PC-9 (cell line): ENCODE data around the gene TMEM82. TPM values are rescaled to one million over a fixed set of nuclear protein-coding genes. Genes with fewer than 3 reads are reported as not detected.

Experiments used
- BruUV-seq: library from RNA; stranded (reverse); fragments of 400-500 nt; replicated peaks from 2 replicates; lab custom pipeline; 2021; lab: Mats Ljungman, UMichigan
- CTCF ChIA-PET: fragments of 300-600 bp; sonication (Branson Sonifier 250); formaldehyde crosslinking; loops from one replicate; lab custom pipeline; 2022; ENCODE audit warnings: antibody characterized with exemption; lab: Charles Lee
- POLR2A ChIA-PET: fragments of 300-600 bp; sonication (Branson Sonifier 250); formaldehyde crosslinking; loops from one replicate; lab custom pipeline; 2022; ENCODE audit warnings: antibody characterized with exemption; ENCODE audit not compliant: unreplicated experiment; lab: Charles Lee
- DNase-seq, 2 experiments: peaks; one replicate each; pipeline versions ENCODE4 v3.0.0 to v3.0.0-alpha.2; 2015 to 2022; ENCODE audit warnings: mixed read lengths in 1 of 2
- H2AFZ ChIP-seq: fragments of 200-600 bp; sonication (generic); 2 replicates; pipeline ENCODE4 v1.8.1; 2017; ENCODE audit warnings: antibody characterized with exemption
- H3F3A ChIP-seq: fragments of 200-600 bp; sonication (generic); 2 replicates; pipeline ENCODE4 v1.8.1; 2017; ENCODE audit warnings: antibody characterized with exemption, mild to moderate bottlenecking, low read depth; ENCODE audit not compliant: insufficient read depth
- H3K27ac ChIP-seq: fragments of 200-600 bp; sonication (generic); 2 replicates; pipeline ENCODE4 v1.6.1; 2016; ENCODE audit warnings: mixed run types
- H3K27me3 ChIP-seq: fragments of 200-600 bp; sonication (generic); 2 replicates; pipeline ENCODE4 v1.6.1; 2016; ENCODE audit warnings: low read depth, mixed run types; ENCODE audit not compliant: insufficient read depth
- H3K36me3 ChIP-seq: fragments of 200-600 bp; sonication (generic); 2 replicates; pipeline ENCODE4 v1.6.1; 2016; ENCODE audit warnings: low read depth, mixed run types
- H3K4me1 ChIP-seq: fragments of 200-600 bp; sonication (generic); replicated peaks from 2 replicates; pipeline ENCODE4 v1.6.1; 2016; ENCODE audit warnings: mixed run types; ENCODE audit not compliant: insufficient read depth
- H3K4me2 ChIP-seq: fragments of 200-600 bp; sonication (generic); 2 replicates; pipeline ENCODE4 v1.6.1; 2017; ENCODE audit warnings: mixed run types
- H3K4me3 ChIP-seq: fragments of 200-600 bp; sonication (generic); 2 replicates; pipeline ENCODE4 v1.6.1; 2016; ENCODE audit warnings: mixed run types
- H3K79me2 ChIP-seq: fragments of 200-600 bp; sonication (generic); 2 replicates; pipeline ENCODE4 v1.6.1; 2017; ENCODE audit warnings: low read depth, mixed run types
- H3K9me2 ChIP-seq: fragments of 200-600 bp; sonication (generic); 2 replicates; pipeline ENCODE4 v1.8.1; 2017; ENCODE audit warnings: mild to moderate bottlenecking; ENCODE audit not compliant: insufficient read depth
- H3K9me3 ChIP-seq: fragments of 200-600 bp; sonication (generic); 2 replicates; pipeline ENCODE4 v1.8.1; 2016; ENCODE audit warnings: low read depth; ENCODE audit not compliant: insufficient read depth
- H4K20me1 ChIP-seq: fragments of 200-600 bp; sonication (generic); 2 replicates; pipeline ENCODE4 v1.8.1; 2017; ENCODE audit not compliant: insufficient read depth
- CTCF ChIP-seq: fragments of 200-600 bp; sonication (generic); conservative IDR thresholded peaks from 2 replicates; pipeline ENCODE4 v1.6.1; 2017; ENCODE audit warnings: mixed run types, antibody characterized with exemption, mild to moderate bottlenecking, moderate library complexity
- EZH2 ChIP-seq: fragments of 200-600 bp; sonication (generic); IDR thresholded peaks from 2 replicates; pipeline ENCODE4 v1.8.0; 2017; ENCODE audit warnings: antibody characterized with exemption, low read depth
- intact Hi-C: fragments of 100-400 bp; cut with micrococcal nuclease; formaldehyde crosslinking; loops from one replicate; pipeline ENCODE4 v1.10.0; 2022; ENCODE audit not compliant: unreplicated experiment
- total RNA-seq: library from RNA; stranded (reverse); gene quantifications from 2 replicates; pipeline ENCODE4 v1.2.3, GENCODE V29; 2021

The TMEM82 gene
- total RNA-seq, 1 experiment from 2014 or later: not detected

- peaks cover 8% of the 10 kb centered on the region; the same call in 1 of the 2 replicates for H3K4me1 ChIP-seq
- H2AFZ ChIP-seq: no peak overlapping the region
- H3K36me3 ChIP-seq: no peaks in the 10 kb centered on the region; the same call in 1 of the 2 replicates
- DNase-seq: no peak
- ChIA-PET CTCF (no interaction called here), POLR2A (no interaction called here)
- BruUV-seq: no TSS peak
- no peaks in the 10 kb centered on the region for H3K27me3 ChIP-seq
- no peaks in the 10 kb centered on the region for H3K79me2 ChIP-seq
- H3K27ac ChIP-seq: no peak overlapping the region
- H3K4me2 ChIP-seq: no peak overlapping the region
- no peaks in the 10 kb centered on the region for H3K9me3 ChIP-seq
- no peaks in the 10 kb centered on the region for H3F3A ChIP-seq
- no peak overlapping the region for H3K4me3 ChIP-seq
- intact Hi-C loops: no loop called here
- no peaks in the 10 kb centered on the region for H3K9me2 ChIP-seq
- H4K20me1 ChIP-seq: no peaks in the 10 kb centered on the region
- no peak for TF ChIP-seq EZH2
These were observed 23.3 kb downstream of the TMEM82 start for GRCh38 chr1:15765495-15766194.

- CTCF ChIA-PET: no interaction called here
- POLR2A ChIA-PET: no interaction called here
- H3K4me2 ChIP-seq: no peak overlapping the region
- no peak overlapping the region for H3K27ac ChIP-seq
- no peak for DNase-seq
- BruUV-seq: no TSS peak
- no peaks in the 10 kb centered on the region for H3K79me2 ChIP-seq
- intact Hi-C loops: no loop called here
- H3F3A ChIP-seq: no peaks in the 10 kb centered on the region
- H3K9me3 ChIP-seq: no peaks in the 10 kb centered on the region
- no peaks in the 10 kb centered on the region for H3K27me3 ChIP-seq
- no peaks in the 10 kb centered on the region; the same call in 1 of the 2 replicates for H3K36me3 ChIP-seq
- H4K20me1 ChIP-seq: no peaks in the 10 kb centered on the region
- no peak for TF ChIP-seq EZH2
- TF ChIP-seq CTCF: no peak
- no peaks in the 10 kb centered on the region for H3K9me2 ChIP-seq
- H2AFZ ChIP-seq: no peak overlapping the region
- H3K4me1 ChIP-seq: peaks cover 5% of the 10 kb centered on the region; the same call in 1 of the 2 replicates
- H3K4me3 ChIP-seq: no peak overlapping the region
These were observed 25.6 kb downstream of the TMEM82 start for GRCh38 chr1:15767941-15768340.

GRCh38 chr1:15768388-15768787, 26.1 kb downstream of the TMEM82 start:
- Histone ChIP-seq H2AFZ (no peak overlapping the region), H3K4me1 (peaks cover 5% of the 10 kb centered on the region; the same call in 1 of the 2 replicates), H3K9me2 (no peaks in the 10 kb centered on the region), H3K27me3 (no peaks in the 10 kb centered on the region), H3K4me3 (no peak overlapping the region), H3K36me3 (no peaks in the 10 kb centered on the region; the same call in 1 of the 2 replicates), H3K79me2 (no peaks in the 10 kb centered on the region), H3K4me2 (no peak overlapping the region), H3K9me3 (no peaks in the 10 kb centered on the region), H4K20me1 (no peaks in the 10 kb centered on the region), H3F3A (no peaks in the 10 kb centered on the region), H3K27ac (no peak overlapping the region)
- no peak for TF ChIP-seq EZH2
- TF ChIP-seq CTCF: no peak
- CTCF ChIA-PET: no interaction called here
- intact Hi-C loops: no loop called here
- POLR2A ChIA-PET: no interaction called here
- DNase-seq: no peak
- BruUV-seq: no TSS peak
